H1 (cell line): ENCODE measurements around the gene BLNK. TPM values are rescaled to one million over a fixed set of nuclear protein-coding genes. Genes with fewer than 3 reads are reported as not detected.

Experiments
- CTCF ChIA-PET: fragments of 300-600 bp; sonication (Branson Sonifier 250); formaldehyde crosslinking; loops from one replicate; lab custom pipeline; 2021; ENCODE audit not compliant: partially characterized antibody; lab: Charles Lee
- POLR2A ChIA-PET: fragments of 300-600 bp; sonication (Branson Sonifier 250); formaldehyde crosslinking; loops from one replicate; lab custom pipeline; 2021; ENCODE audit warnings: inconsistent platforms; ENCODE audit not compliant: partially characterized antibody; lab: Charles Lee
- DNase-seq, 2 experiments: peaks; one replicate each; pipeline versions ENCODE4 v3.0.0 to v3.0.0-alpha.2; 2010 to 2022; ENCODE audit warnings: low spot score in 2 of 2, low read depth in 1 of 2, mixed read lengths in 1 of 2
- FAIRE-seq: peaks from 2 replicates; lab custom pipeline; 2011; peaks lifted over from hg19 to GRCh38; lab: Jason Lieb, UNC
- H2AFZ ChIP-seq: 2 replicates; pipeline ENCODE4 v1.8.1; 2012; ENCODE audit warnings: low read length, inconsistent platforms
- H2AK5ac ChIP-seq: 2 replicates; pipeline ENCODE4 v1.6.1; 2013; ENCODE audit warnings: low read depth, low read length
- H2BK120ac ChIP-seq: replicated peaks from 2 replicates; pipeline ENCODE3; 2013; ENCODE audit warnings: low read depth, low read length, inconsistent platforms
- H2BK12ac ChIP-seq: 2 replicates; pipeline ENCODE4 v1.6.1; 2013; ENCODE audit warnings: low read depth, low read length
- H2BK15ac ChIP-seq: 2 replicates; pipeline ENCODE4 v1.6.1; 2013; ENCODE audit warnings: low read length
- H2BK20ac ChIP-seq: 2 replicates; pipeline ENCODE4 v1.6.1; 2013; ENCODE audit warnings: low read length
- H2BK5ac ChIP-seq: 2 replicates; pipeline ENCODE4 v1.6.1; 2013; ENCODE audit warnings: low read depth, low read length
- H3K14ac ChIP-seq: 2 replicates; pipeline ENCODE4 v1.6.1; 2013; ENCODE audit warnings: inconsistent platforms; ENCODE audit not compliant: insufficient read length
- H3K18ac ChIP-seq: 2 replicates; pipeline ENCODE4 v1.6.1; 2013; ENCODE audit warnings: low read length; ENCODE audit errors: extremely low read depth
- H3K23ac ChIP-seq: 2 replicates; pipeline ENCODE4 v1.6.1; 2013; ENCODE audit warnings: inconsistent platforms; ENCODE audit not compliant: insufficient read length
- H3K23me2 ChIP-seq: 2 replicates; pipeline ENCODE4 v1.6.1; 2013; ENCODE audit warnings: low read depth, low read length
- H3K27ac ChIP-seq: 2 replicates; pipeline ENCODE4 v1.6.1; 2011; ENCODE audit warnings: low read depth, low read length, inconsistent platforms
- H3K27me3 ChIP-seq, 4 experiments: replicated peaks in 1 of 4; 1 replicate in 1 of 4; 2 replicates in 3 of 4; pipeline versions ENCODE4 v1.6.1 to v1.8.1; 2011 to 2013; ENCODE audit warnings: low read length in 3 of 4, mild to moderate bottlenecking in 3 of 4, inconsistent platforms in 2 of 4, mixed read lengths in 2 of 4, moderate library complexity in 1 of 4; ENCODE audit not compliant: control insufficient read depth in 3 of 4, insufficient read depth in 3 of 4; ENCODE audit errors: extremely low read depth in 1 of 4
- H3K36me3 ChIP-seq, 4 experiments: 2 replicates each; pipeline versions ENCODE4 v1.6.1 to v1.8.1; 2011 to 2013; ENCODE audit warnings: mild to moderate bottlenecking in 4 of 4, low read length in 3 of 4, moderate library complexity in 2 of 4, control low read depth in 1 of 4, inconsistent platforms in 1 of 4; ENCODE audit not compliant: insufficient read depth in 4 of 4, control insufficient read depth in 2 of 4
- H3K4ac ChIP-seq: replicated peaks from 2 replicates; pipeline ENCODE3; 2013; ENCODE audit warnings: low read length, low read depth, mixed read lengths, inconsistent platforms; ENCODE audit not compliant: insufficient read length
- H3K4me1 ChIP-seq, 4 experiments: replicated peaks in 1 of 4; 1 replicate in 1 of 4; 2 replicates in 3 of 4; pipeline versions ENCODE4 v1.6.1 to v1.8.1; 2011 to 2013; ENCODE audit warnings: low read length in 3 of 4, inconsistent platforms in 2 of 4, mixed read lengths in 1 of 4; ENCODE audit not compliant: insufficient read depth in 4 of 4, control insufficient read depth in 3 of 4
- H3K4me2 ChIP-seq, 2 experiments: 2 replicates each; pipeline versions ENCODE4 v1.6.1 to v1.8.1; 2011 to 2013; ENCODE audit warnings: low read depth in 2 of 2, low read length in 2 of 2, control low read depth in 1 of 2, inconsistent platforms in 1 of 2, mild to moderate bottlenecking in 1 of 2; ENCODE audit not compliant: insufficient read depth in 1 of 2
- H3K4me3 ChIP-seq, 4 experiments: fragments of 200-600, 300-600 bp in 1 of 4; sonication (generic), shearing (Covaris generic), sonication (Bioruptor Twin) in 1 of 4; 2 replicates each; pipeline versions ENCODE4 v1.5.1 to v1.8.1; 2011 to 2016; ENCODE audit warnings: low read length in 4 of 4, low read depth in 3 of 4, control low read depth in 2 of 4, inconsistent platforms in 2 of 4, mild to moderate bottlenecking in 2 of 4, mixed read lengths in 1 of 4, moderate library complexity in 1 of 4; ENCODE audit not compliant: insufficient read depth in 2 of 4; ENCODE audit errors: extremely low read depth in 1 of 4
- H3K56ac ChIP-seq: replicated peaks from 2 replicates; pipeline ENCODE3; 2013; ENCODE audit warnings: low read depth, mild to moderate bottlenecking, mixed read lengths, low read length, inconsistent platforms; ENCODE audit not compliant: insufficient read length
- H3K79me1 ChIP-seq: 2 replicates; pipeline ENCODE4 v1.6.1; 2013; ENCODE audit warnings: low read depth, low read length, control low read depth
- H3K79me2 ChIP-seq, 2 experiments: 2 replicates each; pipeline versions ENCODE4 v1.6.1 to v1.8.1; 2012 to 2013; ENCODE audit warnings: low read length in 2 of 2, mild to moderate bottlenecking in 2 of 2, inconsistent platforms in 1 of 2; ENCODE audit not compliant: insufficient read depth in 2 of 2, control insufficient read depth in 1 of 2
- H3K9ac ChIP-seq, 4 experiments: replicated peaks in 1 of 4; 1 replicate in 1 of 4; 2 replicates in 3 of 4; pipeline versions ENCODE4 v1.6.1 to v1.8.1; 2011 to 2013; ENCODE audit warnings: low read depth in 3 of 4, low read length in 3 of 4, control low read depth in 2 of 4, mild to moderate bottlenecking in 2 of 4, moderate library complexity in 2 of 4, inconsistent platforms in 1 of 4; ENCODE audit errors: extremely low read depth in 1 of 4
- H3K9me3 ChIP-seq, 2 experiments: 2 replicates each; pipeline versions ENCODE4 v1.6.1 to v1.8.1; 2012 to 2013; ENCODE audit warnings: mild to moderate bottlenecking in 2 of 2, moderate library complexity in 2 of 2, control low read depth in 1 of 2, inconsistent platforms in 1 of 2, low read depth in 1 of 2, low read length in 1 of 2, mixed read lengths in 1 of 2; ENCODE audit not compliant: insufficient read depth in 2 of 2
- H4K20me1 ChIP-seq, 2 experiments: replicated peaks in 1 of 2; 2 replicates each; pipeline versions ENCODE3 to v1.8.1; 2011 to 2013; ENCODE audit warnings: inconsistent platforms in 2 of 2, low read length in 2 of 2, mild to moderate bottlenecking in 1 of 2; ENCODE audit not compliant: insufficient read depth in 2 of 2, control insufficient read depth in 1 of 2
- H4K5ac ChIP-seq: 2 replicates; pipeline ENCODE4 v1.6.1; 2013; ENCODE audit warnings: low read length, low read depth, mixed read lengths, inconsistent platforms; ENCODE audit not compliant: insufficient read length
- H4K8ac ChIP-seq: 2 replicates; pipeline ENCODE4 v1.8.0; 2013; ENCODE audit warnings: mild to moderate bottlenecking, moderate library complexity, low read length, inconsistent platforms; ENCODE audit not compliant: insufficient read depth; ENCODE audit errors: extremely low read depth
- H4K91ac ChIP-seq: replicated peaks from 2 replicates; pipeline ENCODE3; 2013; ENCODE audit warnings: low read length, mixed read lengths, inconsistent platforms; ENCODE audit not compliant: insufficient read length
- ZNF274 ChIP-seq: IDR thresholded peaks from 2 replicates; pipeline ENCODE4 v1.7.0; 2012; ENCODE audit warnings: low read length, borderline replicate concordance; ENCODE audit errors: extremely low read depth
- WGBS, 2 experiments: shearing (Covaris generic) in 1 of 2; methylation state at CpG; one replicate each; pipeline versions ENCODE4 v1.1.6 to v1.1.7; 2013 to 2015; ENCODE audit warnings: low lambda C conversion rate in 2 of 2, mixed read lengths in 2 of 2, inconsistent platforms in 1 of 2, low coverage in 1 of 2, missing lambda C conversion rate in 1 of 2; ENCODE audit not compliant: insufficient replicate concordance in 2 of 2, insufficient coverage in 1 of 2, insufficient read length in 1 of 2; ENCODE audit errors: extremely low coverage in 1 of 2, missing lambda C conversion rate in 1 of 2; 5-methylcytosine and 5-hydroxymethylcytosine counted together
- polyA plus RNA-seq, 7 experiments: library from polyadenylated mRNA; depleted of rRNA in 3 of 7; stranded (reverse) in 5 of 7; unstranded in 2 of 7; fragments of >200 nt in 5 of 7; fragments of 200-250 nt in 2 of 7; gene quantifications; 1 replicate in 5 of 7; 2 replicates in 1 of 7; 4 replicates in 1 of 7; pipeline versions ENCODE4 v1.2.1 to v1.2.3, GENCODE V29; 2011 to 2013; ENCODE audit warnings: missing spikeins in 2 of 7, mixed read lengths in 2 of 7
- total RNA-seq: library from RNA; stranded (reverse); fragmentation: NEBNext Ultra II Directional; extraction: Animal tissue kit (Norgen Biotek cat#: 25700); gene quantifications from 2 replicates; pipeline ENCODE4 v1.2.1, GENCODE V29; 2021
- TF ChIP-seq, protein P1 (sequence below): IDR thresholded peaks from 2 replicates; pipeline ENCODE4 v1.6.1; 2011; ENCODE audit warnings: low read length, improper control_type of control experiment

The BLNK gene
- total and polyA plus RNA-seq, 2 of the 8 experiments (the other 6 are each of a cell fraction or from before 2014, with no cell fraction given) = not detected

DNA sequence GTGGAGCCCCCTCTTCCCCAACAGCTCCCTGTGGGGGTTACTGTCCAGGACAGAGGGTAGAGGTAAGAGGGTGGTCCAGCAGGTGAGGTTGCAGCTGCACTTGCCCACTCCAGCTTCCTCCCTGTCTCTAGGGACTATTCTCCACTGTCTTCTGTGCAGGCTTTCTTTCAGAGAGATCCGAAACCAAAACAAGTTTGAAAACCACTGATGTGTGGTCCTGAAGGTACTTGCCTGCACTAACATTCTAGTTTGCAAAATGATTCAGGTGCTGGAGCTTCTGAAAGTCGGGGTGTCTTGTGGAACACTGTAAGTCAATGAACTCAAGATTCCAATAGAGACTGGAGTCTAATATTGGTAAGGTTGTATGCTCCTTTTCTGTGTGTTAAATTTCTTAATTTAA, 63.1 kb downstream of the BLNK start:
- no peak for FAIRE-seq
- Histone ChIP-seq H4K5ac (no peak overlapping the region), H3K9ac (no peak overlapping the region), H3K14ac (no peak overlapping the region), H2AK5ac (no peak overlapping the region), H2AFZ (no peak overlapping the region), H3K18ac (no peak overlapping the region), H3K79me1 (no peaks in the 10 kb centered on the region), H2BK12ac (no peak overlapping the region), H4K20me1 (no peaks in the 10 kb centered on the region), H3K23ac (no peak overlapping the region), H2BK120ac (no peak overlapping the region), H3K56ac (no peak overlapping the region), H3K4me3 (no peak overlapping the region), H3K9me3 (no peaks in the 10 kb centered on the region), H4K8ac (no peak overlapping the region), H3K23me2 (no peaks in the 10 kb centered on the region), H3K4ac (no peak overlapping the region), H2BK5ac (no peak overlapping the region), H2BK15ac (no peak overlapping the region), H3K4me1 (peaks cover 4 to 7% (median 5%) of the 10 kb centered on the region in 4 experiments; a peak in 6 of 7 replicates), H2BK20ac (no peak overlapping the region), H3K27ac (no peak overlapping the region), H3K4me2 (no peak overlapping the region), H3K79me2 (no peaks in the 10 kb centered on the region), H4K91ac (no peak overlapping the region), H3K36me3 (no peaks in the 10 kb centered on the region; a peak in 1 of 8 replicates), H3K27me3 (no peaks in the 10 kb centered on the region)
- WGBS, 2 experiments = 94% methylated on average over 2 of the region's 2 CpGs; no CpG with 5 or more reads in 1 of the 2 experiments
- DNase-seq = no peak
- CTCF ChIA-PET = interaction anchor here (1.1 to 3.6 kb wide), 7 partner anchors 13 to 153 kb away, joined by 3 to 29 read pairs (median 5); no protein-coding TSS in a partner anchor
- POLR2A ChIA-PET = interaction anchor here (1.2 to 1.6 kb wide), 3 partner anchors 9 to 78 kb away, joined by 3 to 4 read pairs (median 4); partner anchors contain the start of gene ZNF518A
- TF ChIP-seq, protein P1, sequence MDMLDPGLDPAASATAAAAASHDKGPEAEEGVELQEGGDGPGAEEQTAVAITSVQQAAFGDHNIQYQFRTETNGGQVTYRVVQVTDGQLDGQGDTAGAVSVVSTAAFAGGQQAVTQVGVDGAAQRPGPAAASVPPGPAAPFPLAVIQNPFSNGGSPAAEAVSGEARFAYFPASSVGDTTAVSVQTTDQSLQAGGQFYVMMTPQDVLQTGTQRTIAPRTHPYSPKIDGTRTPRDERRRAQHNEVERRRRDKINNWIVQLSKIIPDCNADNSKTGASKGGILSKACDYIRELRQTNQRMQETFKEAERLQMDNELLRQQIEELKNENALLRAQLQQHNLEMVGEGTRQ = no peak
- TF ChIP-seq ZNF274 = no peak
